ENCODE results near the gene PLEKHB1.

Gene PLEKHB1

DNA sequence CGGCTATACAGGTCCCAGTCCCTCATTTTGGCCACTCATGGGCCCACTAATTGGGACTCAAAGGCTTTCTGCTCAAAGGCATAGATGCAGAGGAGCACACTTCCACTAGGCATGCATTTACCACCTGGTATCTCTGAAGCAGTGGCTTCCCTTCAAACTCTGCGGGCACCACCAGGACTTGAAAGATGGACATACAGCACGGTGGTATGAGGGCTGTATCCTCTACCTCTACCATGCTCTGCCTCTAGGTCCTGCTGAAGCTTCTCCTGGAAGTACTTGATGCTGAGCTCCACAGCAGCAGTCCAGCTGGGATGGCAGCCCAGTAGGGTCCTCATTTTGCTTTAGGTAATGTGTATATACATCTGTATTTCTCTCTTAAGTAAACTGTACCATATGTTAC is 64.6 kb downstream of the PLEKHB1 start:
- no peak for DNase-seq (ENCODE audit: insufficient read length)
- no peak for TF ChIP-seq TAF1 (IDR thresholded peaks at IDR 0.05; ENCODE audit: borderline replicate concordance, low read depth, low read length)
- TF ChIP-seq POLR2AphosphoS5 (IDR thresholded peaks at IDR 0.05; ENCODE audit: low read depth, low read length): no peak
- TF ChIP-seq POLR2A (IDR thresholded peaks at IDR 0.05; ENCODE audit: low read depth, low read length): no peak
- FAIRE-seq: no peak

Measured in GM12892 (cell line).